ENCODE data around the gene INPP4A. TPM values are rescaled to one million over a fixed set of nuclear protein-coding genes. Genes with fewer than 3 reads are reported as not detected.

The INPP4A gene
- total and polyA plus RNA-seq, 10 of the 15 experiments (the other 5 are each of a cell fraction or from before 2014, with no cell fraction given) = 4.7 to 62.3 (median 36.9) TPM

DNA sequence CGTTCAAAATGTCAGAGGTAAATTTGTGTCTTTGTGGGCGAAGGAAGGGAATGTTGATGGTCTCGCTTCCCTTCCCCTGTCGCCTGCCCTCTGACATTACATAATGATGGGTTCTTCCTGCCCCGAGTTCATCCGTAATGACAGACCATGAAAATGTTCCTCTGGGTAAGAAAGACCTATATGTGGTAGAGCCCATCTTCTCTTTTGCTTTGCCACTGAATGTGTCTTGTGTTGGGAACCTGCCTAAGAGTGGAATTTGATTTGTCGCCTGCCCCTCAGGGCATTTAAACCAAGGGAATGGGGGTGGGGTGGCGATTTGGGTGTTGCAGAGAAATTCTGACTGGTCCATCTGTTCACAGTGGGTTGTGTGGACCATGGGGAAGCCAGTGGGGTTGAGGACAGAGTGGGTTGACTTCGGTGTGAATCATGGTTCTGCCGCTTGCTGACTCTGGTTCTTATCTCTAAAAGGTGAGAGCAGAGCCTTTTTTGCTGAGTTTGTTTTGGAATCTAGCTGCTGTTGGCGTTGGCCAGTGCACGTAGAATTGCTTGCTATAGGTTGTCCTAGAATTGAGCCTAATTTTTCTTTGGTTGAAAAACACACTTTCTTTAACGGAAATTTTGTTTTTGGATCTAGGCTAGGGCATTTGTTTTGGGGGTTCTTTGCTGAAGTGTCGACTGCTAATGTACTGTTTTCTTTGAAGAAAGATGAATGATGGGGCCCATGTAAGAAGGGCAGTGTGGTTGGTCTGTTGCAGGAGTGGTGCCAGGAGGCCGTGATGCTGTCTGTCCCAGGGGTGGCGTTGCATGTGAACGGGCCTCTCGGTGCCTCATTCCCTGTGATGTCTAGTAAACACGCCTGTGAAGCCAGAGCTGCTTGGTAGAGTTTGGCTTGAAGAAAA lies 1.3 kb downstream of the INPP4A start (continued):
- no peak for TF ChIP-seq CUX1 (IDR thresholded peaks at IDR 0.05; ENCODE audit: insufficient replicate concordance, low read depth, low read length)
- no peak for TF ChIP-seq MEF2A (IDR thresholded peaks at IDR 0.05; ENCODE audit: insufficient read depth, low read depth, low read length)
- TF ChIP-seq, protein P1, sequence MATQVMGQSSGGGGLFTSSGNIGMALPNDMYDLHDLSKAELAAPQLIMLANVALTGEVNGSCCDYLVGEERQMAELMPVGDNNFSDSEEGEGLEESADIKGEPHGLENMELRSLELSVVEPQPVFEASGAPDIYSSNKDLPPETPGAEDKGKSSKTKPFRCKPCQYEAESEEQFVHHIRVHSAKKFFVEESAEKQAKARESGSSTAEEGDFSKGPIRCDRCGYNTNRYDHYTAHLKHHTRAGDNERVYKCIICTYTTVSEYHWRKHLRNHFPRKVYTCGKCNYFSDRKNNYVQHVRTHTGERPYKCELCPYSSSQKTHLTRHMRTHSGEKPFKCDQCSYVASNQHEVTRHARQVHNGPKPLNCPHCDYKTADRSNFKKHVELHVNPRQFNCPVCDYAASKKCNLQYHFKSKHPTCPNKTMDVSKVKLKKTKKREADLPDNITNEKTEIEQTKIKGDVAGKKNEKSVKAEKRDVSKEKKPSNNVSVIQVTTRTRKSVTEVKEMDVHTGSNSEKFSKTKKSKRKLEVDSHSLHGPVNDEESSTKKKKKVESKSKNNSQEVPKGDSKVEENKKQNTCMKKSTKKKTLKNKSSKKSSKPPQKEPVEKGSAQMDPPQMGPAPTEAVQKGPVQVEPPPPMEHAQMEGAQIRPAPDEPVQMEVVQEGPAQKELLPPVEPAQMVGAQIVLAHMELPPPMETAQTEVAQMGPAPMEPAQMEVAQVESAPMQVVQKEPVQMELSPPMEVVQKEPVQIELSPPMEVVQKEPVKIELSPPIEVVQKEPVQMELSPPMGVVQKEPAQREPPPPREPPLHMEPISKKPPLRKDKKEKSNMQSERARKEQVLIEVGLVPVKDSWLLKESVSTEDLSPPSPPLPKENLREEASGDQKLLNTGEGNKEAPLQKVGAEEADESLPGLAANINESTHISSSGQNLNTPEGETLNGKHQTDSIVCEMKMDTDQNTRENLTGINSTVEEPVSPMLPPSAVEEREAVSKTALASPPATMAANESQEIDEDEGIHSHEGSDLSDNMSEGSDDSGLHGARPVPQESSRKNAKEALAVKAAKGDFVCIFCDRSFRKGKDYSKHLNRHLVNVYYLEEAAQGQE (IDR thresholded peaks at IDR 0.05; ENCODE audit: low read depth, low read length) = no peak
- TF ChIP-seq, protein P2, sequence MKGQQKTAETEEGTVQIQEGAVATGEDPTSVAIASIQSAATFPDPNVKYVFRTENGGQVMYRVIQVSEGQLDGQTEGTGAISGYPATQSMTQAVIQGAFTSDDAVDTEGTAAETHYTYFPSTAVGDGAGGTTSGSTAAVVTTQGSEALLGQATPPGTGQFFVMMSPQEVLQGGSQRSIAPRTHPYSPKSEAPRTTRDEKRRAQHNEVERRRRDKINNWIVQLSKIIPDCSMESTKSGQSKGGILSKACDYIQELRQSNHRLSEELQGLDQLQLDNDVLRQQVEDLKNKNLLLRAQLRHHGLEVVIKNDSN (IDR thresholded peaks at IDR 0.05; ENCODE audit: borderline replicate concordance, extremely low read length, insufficient read depth, low read depth, low read length) = no peak
- TF ChIP-seq IRF4 (IDR thresholded peaks at IDR 0.05; ENCODE audit: low read depth, low read length) = no peak
- TF ChIP-seq NFIC (IDR thresholded peaks at IDR 0.05; ENCODE audit: low read depth, low read length) = no peak
- TF ChIP-seq DPF2 (IDR thresholded peaks at IDR 0.05) = no peak
- 0 out of 2 replicates have a peak, but pooled peaks have one; percentile 13 for TF ChIP-seq RAD21 (IDR thresholded peaks at IDR 0.05; ENCODE audit: insufficient read depth, low read depth, low read length)
- no peak for TF ChIP-seq RB1 (IDR thresholded peaks at IDR 0.05; ENCODE audit: borderline replicate concordance)
- no peak for TF ChIP-seq EGR1 (IDR thresholded peaks at IDR 0.05; ENCODE audit: borderline replicate concordance in 1 of 2, low read depth in 2 of 2, low read length in 2 of 2)
- peak; percentile 71 for TF ChIP-seq MLLT1 (IDR thresholded peaks at IDR 0.05)
- TF ChIP-seq PML (IDR thresholded peaks at IDR 0.05; ENCODE audit: low read length) = no peak
- TF ChIP-seq EZH2 (IDR thresholded peaks at IDR 0.05; ENCODE audit: borderline replicate concordance, control insufficient read depth, low read depth, low read length) = no peak
- no peak for TF ChIP-seq FOS (IDR thresholded peaks at IDR 0.05; ENCODE audit: borderline replicate concordance, extremely low read depth, insufficient read length)
- TF ChIP-seq MXI1 (IDR thresholded peaks at IDR 0.05; ENCODE audit: low read depth, low read length) = peak; percentile 50; the same call in 1 of the 2 replicates
- no peak for TF ChIP-seq SP1 (IDR thresholded peaks at IDR 0.05; ENCODE audit: low read depth, low read length)

Measured in GM12878 (cell line).